GM19324 (cell line): ENCODE results near the gene GLIPR1L2.
"Not testable (repeated sequence)": the region's sequence is repeated elsewhere in the genome, so short reads cannot be mapped to it uniquely, and the experiment has no call there.

Source experiments
- ATAC-seq: cut with Tn5 transposase; IDR thresholded peaks from one replicate; pipeline ENCODE4 v1.9.1; 2021; ENCODE audit warnings: mild to moderate bottlenecking, moderate library complexity; ENCODE audit not compliant: unreplicated experiment, low FRiP score

Gene GLIPR1L2

GRCh38 chr12:75428767-75429166 lies 37.9 kb downstream of the GLIPR1L2 start:
- ATAC-seq = no peak

DNA sequence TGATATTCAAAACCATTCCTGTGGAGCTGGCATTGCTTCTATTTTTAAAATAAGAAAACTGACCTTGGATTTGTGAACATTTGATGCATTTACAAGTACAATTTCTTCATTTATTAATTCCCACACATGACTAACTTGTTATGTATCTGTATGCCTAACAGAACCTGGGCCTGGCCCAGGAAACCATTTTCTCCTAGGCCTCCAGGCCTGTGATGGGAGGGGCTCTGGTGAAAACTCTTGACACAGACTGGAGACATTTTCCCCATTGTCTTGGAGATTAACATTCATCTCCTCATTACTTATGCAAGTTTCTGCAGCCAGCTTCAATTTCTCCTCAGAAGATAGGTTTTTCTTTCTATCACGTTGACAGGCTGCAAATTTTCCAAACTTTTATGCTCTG lies 42.0 kb downstream of the GLIPR1L2 start:
- no peak for ATAC-seq

DNA sequence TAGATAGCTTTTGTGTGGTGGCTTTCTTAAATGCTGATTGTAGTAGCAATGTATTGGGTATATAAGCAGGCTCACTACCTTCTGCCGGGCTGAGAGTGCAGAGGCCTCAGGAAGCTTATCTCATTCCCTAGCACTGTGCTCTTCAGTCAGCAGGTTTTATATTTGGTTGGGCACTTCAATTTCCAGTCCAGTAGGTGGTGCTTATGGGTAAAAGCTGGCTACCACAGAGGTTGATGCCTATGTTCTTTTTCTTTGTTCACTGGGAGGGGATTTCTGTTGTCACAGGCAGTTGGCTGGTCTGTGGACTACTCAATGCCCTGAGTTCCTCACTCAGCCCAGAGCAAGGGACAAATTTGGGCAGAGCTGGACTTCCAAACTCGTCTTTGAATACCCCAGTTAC lies 46.7 kb downstream of the GLIPR1L2 start:
- no peak for ATAC-seq

DNA sequence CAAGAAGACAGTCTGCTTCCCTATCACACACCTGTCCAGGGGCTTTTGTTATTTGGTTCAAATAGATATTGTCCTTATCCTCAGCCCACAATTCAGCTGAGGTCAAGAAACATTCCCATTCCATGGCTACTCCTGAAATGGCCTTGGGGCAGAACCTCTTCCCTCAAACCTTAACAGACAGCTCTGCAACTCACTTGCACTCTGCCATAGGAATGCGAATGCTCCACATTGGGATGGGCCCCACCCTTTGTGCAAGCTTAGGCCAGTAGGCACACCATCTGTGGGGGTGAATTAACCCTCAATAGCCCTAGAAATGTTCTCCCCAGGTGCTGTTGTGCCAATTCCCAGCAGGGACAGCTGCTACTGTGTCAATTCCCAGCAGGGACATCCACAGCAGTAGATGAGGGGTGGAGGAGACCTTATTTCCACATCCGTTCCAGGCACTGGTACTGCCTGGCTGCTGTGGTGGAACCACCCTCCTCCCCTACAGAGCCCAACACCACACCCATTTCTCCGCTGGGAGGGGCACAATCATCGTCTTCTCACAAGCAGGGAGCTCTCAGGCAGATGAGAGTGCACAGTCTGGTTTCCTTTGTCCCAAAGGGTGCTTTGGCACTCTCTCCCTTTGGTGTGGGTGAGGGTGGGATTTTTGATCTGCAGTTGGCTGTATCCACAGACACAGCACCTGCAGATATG lies 47.3 kb downstream of the GLIPR1L2 start:
- no peak for ATAC-seq

DNA sequence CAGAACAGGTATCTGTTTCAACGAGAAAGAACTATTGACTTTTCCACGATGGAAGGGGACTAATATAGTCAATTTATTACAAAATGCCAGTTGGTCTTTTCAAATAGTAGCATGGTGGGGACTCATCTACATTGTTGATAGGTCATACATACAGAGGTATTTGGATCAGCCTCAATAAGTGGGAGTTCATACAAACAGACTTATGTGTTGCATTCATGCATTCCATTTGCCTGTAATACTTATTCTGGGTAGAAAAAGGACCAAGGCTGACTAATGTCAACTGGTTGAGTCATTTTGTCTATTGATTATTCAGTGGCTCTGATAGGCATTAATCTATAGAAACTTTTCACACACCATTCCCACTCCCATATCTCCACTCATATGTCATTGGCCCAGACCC lies 48.2 kb downstream of the GLIPR1L2 start:
- no peak for ATAC-seq

GRCh38 chr12:75439930-75440329 lies 49.0 kb downstream of the GLIPR1L2 start:
- ATAC-seq = no peak

DNA sequence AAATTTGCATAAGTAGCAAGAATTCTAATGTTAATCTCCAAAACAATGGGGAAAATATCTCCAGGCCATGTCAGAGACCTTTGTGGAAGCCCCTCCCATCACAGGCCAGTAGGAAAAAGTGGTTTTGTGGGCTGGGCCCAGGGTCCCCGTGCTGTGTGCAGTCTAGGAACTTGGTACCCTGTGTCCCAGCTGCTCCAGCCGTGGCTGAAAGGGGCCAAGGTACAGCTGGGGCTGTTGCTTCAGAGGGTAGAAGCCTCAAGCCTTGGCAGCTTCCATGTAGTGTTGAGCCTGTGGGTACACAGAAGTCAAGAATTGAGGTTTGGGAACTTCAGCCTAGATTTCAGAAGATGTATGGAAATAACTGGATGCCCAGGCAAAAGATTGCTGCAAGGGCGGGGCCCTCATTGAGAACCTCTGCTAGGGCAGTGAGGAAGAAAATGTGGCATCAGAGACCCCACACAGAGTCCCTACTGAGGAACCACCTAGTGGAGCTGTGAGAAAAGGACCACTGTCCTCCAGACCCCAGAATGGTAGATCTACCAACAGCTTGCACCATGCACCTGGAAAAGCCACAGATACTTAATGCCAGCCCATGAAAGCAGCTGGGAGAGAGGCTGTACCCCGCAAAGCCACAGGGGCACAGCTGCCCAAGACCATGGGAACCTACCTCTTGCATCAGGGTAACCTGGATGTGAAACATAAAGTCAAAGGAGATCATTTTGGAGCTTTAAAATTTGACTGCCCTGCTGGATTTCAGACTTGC lies 51.0 kb downstream of the GLIPR1L2 start:
- not testable (repeated sequence) for ATAC-seq

DNA sequence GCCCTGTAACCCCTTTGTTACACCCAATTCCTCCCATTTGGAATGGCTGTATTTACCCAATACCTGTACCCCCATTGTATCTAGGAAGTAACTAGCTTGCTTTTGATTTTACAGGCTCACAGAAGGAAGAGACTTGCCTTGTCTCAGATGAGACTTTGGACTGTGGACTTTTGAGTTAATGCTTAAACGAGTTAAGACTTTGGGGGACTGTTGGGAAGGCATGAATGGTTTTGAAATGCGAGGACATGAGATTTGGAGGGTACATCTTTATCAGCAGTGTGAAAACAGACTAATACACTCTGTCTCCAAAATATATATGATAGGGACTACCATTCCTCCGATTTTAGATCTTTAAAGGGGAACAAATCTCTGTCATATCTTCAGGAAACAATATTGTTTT lies 51.6 kb downstream of the GLIPR1L2 start:
- not testable (repeated sequence) for ATAC-seq

DNA sequence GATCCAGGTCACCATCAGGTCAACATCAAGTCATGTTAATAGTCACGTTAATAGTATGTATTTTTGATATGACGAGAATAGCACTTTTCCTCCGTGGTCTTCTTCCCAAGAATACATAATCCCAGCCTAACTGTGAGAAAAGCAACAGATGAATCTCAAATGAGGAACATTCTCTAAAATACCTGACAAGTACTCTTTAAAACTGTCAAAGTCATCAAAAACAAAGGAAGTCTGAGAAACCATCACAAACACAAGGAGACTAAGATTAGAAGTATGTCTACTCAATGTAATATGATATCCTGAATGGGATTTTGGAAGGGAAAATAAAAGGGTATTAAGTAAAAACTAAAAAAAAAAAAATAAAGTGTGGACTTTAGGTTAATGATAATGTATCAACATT lies 52.8 kb downstream of the GLIPR1L2 start:
- ATAC-seq = no peak

- no peak for ATAC-seq
These were observed 53.7 kb downstream of the GLIPR1L2 start for GRCh38 chr12:75444429-75445136.

DNA sequence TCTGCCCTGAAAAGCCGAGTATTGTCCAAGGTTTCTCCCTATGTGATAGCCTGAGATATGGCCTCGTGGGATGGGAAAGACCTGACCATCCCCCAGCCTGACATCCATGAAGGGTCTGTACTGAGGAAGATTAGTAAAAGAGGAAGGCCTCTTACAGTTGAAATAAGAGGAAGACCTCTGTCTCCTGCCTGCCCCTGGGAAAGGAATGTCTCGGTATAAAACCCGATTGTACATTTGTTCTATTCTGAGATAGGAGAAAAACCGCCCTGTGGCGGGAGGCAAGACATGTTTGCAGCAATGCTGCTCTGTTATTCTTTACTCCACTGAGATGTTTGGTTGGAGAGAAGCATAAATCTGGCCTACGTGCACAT lies 54.2 kb downstream of the GLIPR1L2 start:
- not testable (repeated sequence) for ATAC-seq

GRCh38 chr12:75446857-75447256 lies 56.0 kb downstream of the GLIPR1L2 start:
- no peak for ATAC-seq

GRCh38 chr12:75447691-75448393 lies 57.0 kb downstream of the GLIPR1L2 start:
- no peak for ATAC-seq

- no peak for ATAC-seq
These were observed 61.9 kb downstream of the GLIPR1L2 start for GRCh38 chr12:75452675-75453330.

- no peak for ATAC-seq
These were observed 65.0 kb downstream of the GLIPR1L2 start for GRCh38 chr12:75455839-75456238.

DNA sequence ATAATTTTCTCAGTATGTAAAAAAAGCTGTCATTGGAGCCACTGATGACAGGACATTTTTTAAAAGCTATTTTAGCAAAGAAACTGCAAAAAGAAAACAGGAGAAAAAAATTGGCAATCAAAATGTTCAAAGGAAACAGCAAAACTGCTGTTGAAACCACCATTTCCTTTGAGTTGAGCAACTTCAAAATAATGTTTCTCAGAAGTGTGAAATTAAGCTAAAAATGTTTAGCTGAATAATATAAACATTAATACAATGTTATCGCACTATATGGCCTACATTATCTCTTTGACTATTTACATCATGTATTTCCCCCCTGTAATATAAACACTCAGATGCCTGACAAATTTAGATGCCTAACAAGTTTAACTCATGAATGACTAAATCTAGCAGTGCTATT lies 66.3 kb downstream of the GLIPR1L2 start:
- ATAC-seq = no peak

DNA sequence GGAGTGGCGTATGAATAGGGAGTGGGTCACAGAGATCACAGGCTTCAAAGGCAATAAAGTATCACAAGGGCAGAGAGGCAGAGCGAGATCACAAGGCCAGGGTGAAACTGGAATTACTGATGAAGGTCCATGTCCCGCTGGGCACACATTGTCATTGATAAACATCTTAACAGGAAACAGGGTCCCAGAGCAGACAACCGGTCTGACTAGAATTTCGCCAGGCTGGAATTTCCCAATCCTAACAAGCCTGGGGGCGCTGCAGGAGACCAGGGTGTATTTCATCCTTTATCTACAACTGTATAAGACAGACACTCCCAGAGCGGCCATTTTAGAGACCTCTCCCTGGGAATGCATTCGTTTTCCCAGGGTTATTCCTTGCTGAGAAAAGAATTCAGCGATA lies 67.0 kb downstream of the GLIPR1L2 start:
- not testable (repeated sequence) for ATAC-seq

- no peak for ATAC-seq
These were observed 68.9 kb downstream of the GLIPR1L2 start for GRCh38 chr12:75459755-75460154.

DNA sequence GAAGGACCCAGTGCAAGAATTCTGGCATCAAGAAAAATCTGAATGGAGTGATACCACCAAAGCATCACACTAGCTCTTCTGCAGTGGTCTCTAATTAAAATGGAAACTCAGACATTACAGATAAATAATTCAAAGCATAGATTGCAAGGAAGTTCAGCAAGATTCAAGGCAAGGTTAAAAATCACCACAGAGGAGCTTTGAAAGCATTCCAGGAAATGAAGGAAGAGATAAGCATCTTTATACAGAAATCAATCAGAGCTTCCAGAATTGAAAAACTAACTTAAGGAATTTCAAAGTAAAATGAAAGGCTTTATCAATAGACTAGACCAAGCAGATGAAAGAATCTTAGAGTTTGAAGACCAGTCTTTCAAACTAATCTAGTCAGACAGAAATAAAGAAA lies 69.3 kb downstream of the GLIPR1L2 start:
- no peak for ATAC-seq
